Mammary epithelial cell (primary cell): ENCODE results near the gene SPATS2.

Experiments used
- EZH2 ChIP-seq: IDR thresholded peaks from 2 replicates; pipeline ENCODE4 v1.6.1; 2012; ENCODE audit warnings: low read length, inconsistent platforms, borderline replicate concordance
- TF ChIP-seq, protein P1 (sequence below), 2 donors: IDR thresholded peaks in 1 of 2; conservative IDR thresholded peaks in 1 of 2; 2 replicates each; pipeline ENCODE4 v1.5.1; 2011 to 2012; ENCODE audit warnings: inconsistent platforms in 2 of 2, low read length in 2 of 2, mild to moderate bottlenecking in 2 of 2, control low read depth in 1 of 2, low read depth in 1 of 2; ENCODE audit not compliant: insufficient read depth in 1 of 2; ENCODE audit errors: extremely low read depth in 1 of 2

DNA sequence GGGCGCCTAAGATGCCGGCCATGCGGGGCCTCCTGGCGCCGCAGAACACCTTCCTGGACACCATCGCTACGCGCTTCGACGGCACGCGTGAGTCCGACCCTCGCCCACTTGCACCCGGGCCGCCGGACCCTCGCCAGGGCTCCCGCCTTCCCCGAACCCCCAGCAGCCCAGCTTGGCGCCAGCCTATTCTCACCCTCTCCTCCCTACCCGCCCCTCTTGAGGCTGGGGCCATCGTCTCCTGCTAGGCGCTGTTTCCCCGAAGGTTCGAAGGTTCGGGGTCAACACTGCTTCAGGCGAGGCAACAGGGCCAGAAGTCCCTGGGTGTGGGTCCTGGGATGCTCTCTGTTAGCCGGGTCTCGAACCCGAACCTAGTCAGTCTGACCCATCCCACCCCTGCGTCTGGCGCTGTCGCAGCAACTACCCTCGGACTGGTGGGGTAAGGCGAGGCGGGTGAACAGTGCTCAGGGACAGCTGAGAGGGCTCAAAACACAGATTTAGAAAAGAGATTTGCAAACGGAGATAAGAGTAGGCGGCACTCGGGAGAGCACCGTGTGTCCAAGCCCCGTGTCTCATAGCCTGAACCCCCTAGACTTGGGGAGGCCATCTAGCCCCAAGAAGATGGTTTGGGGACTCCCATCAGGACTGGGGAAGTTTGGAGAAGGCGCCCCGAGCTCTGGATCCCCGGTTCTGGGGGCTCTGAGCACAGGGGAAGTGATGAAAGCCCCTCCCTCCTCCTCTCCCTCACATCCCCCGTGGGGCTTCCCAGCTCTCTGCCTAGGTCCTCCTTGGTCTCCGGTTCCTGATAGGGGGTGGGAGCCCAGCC lies 172.4 kb downstream of the SPATS2 start:
- TF ChIP-seq, protein P1, sequence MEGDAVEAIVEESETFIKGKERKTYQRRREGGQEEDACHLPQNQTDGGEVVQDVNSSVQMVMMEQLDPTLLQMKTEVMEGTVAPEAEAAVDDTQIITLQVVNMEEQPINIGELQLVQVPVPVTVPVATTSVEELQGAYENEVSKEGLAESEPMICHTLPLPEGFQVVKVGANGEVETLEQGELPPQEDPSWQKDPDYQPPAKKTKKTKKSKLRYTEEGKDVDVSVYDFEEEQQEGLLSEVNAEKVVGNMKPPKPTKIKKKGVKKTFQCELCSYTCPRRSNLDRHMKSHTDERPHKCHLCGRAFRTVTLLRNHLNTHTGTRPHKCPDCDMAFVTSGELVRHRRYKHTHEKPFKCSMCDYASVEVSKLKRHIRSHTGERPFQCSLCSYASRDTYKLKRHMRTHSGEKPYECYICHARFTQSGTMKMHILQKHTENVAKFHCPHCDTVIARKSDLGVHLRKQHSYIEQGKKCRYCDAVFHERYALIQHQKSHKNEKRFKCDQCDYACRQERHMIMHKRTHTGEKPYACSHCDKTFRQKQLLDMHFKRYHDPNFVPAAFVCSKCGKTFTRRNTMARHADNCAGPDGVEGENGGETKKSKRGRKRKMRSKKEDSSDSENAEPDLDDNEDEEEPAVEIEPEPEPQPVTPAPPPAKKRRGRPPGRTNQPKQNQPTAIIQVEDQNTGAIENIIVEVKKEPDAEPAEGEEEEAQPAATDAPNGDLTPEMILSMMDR (conservative IDR thresholded peaks at IDR 0.05 in 1 of 2, IDR thresholded peaks at IDR 0.05 in 1 of 2; ENCODE audit: extremely low read depth in 1 of 2, insufficient read depth in 1 of 2, low read depth in 1 of 2, low read length in 2 of 2) = no peak
- TF ChIP-seq EZH2 = no peak
